Sigmoid colon (tissue), 7 donors: Measurements from ENCODE around the gene FAM228A. TPM values are rescaled to one million over a fixed set of nuclear protein-coding genes. Genes with fewer than 3 reads are reported as not detected.
"Not testable (repeated sequence)": the region's sequence is repeated elsewhere in the genome, so short reads cannot be mapped to it uniquely, and the experiment has no call there.

ENCODE experiments used
- DNase-seq: peaks from one replicate; pipeline ENCODE4 v3.0.0-alpha.2; 2019
- H3K27ac ChIP-seq, 4 donors: fragments of 200-600 bp; sonication (generic); one replicate each; pipeline ENCODE4 v1.5.1; 2016 to 2019; ENCODE audit warnings: mild to moderate bottlenecking in 1 of 4
- H3K27me3 ChIP-seq, 3 donors: fragments of 200-600 bp; sonication (generic); one replicate each; pipeline ENCODE4 v1.5.1; 2019; ENCODE audit warnings: mild to moderate bottlenecking in 1 of 3
- H3K36me3 ChIP-seq, 4 donors: fragments of 200-600 bp; sonication (generic); one replicate each; pipeline ENCODE4 v1.5.1; 2016 to 2019
- H3K4me1 ChIP-seq, 4 donors: fragments of 200-600 bp; sonication (generic); one replicate each; pipeline ENCODE4 v1.5.1; 2017 to 2019
- H3K4me3 ChIP-seq, 4 donors: fragments of 200-600 bp; sonication (generic); one replicate each; pipeline ENCODE4 v1.5.1; 2017 to 2019; ENCODE audit warnings: mild to moderate bottlenecking in 2 of 4, moderate library complexity in 1 of 4
- H3K9me3 ChIP-seq, 4 donors: fragments of 200-600 bp in 3 of 4; sonication (generic) in 3 of 4; one replicate each; pipeline versions ENCODE4 v1.5.1 to v1.6.1; 2013 to 2019
- EP300 ChIP-seq, 4 donors: sonication (generic); formaldehyde crosslinking; IDR thresholded peaks; one replicate each; pipeline ENCODE4 v1.6.1; 2017; ENCODE audit warnings: antibody characterized with exemption in 4 of 4
- POLR2A ChIP-seq, 2 donors: fragments of 450-650 bp; IDR thresholded peaks; one replicate each; pipeline ENCODE4 v1.6.1; 2016; ENCODE audit warnings: antibody characterized with exemption in 2 of 2, mild to moderate bottlenecking in 2 of 2, moderate library complexity in 2 of 2
- POLR2AphosphoS5 ChIP-seq, 4 donors: sonication (generic); formaldehyde crosslinking; IDR thresholded peaks; one replicate each; pipeline ENCODE4 v1.6.1; 2017; ENCODE audit warnings: antibody characterized with exemption in 4 of 4
- WGBS, 2 donors: extraction: QIAGEN DNeasy Blood & Tissue Kit; methylation state at CpG; one replicate each; pipeline ENCODE4 v1.1.7; 2013; 5-methylcytosine and 5-hydroxymethylcytosine counted together
- intact Hi-C: fragments of 100-400 bp; cut with DNase I; formaldehyde crosslinking; loops from one replicate; pipeline ENCODE4 v1.15.1; 2023
- polyA plus RNA-seq, 3 donors: library from polyadenylated mRNA; stranded (reverse); fragments of 200-250 nt; gene quantifications; one replicate each; pipeline ENCODE4 v1.2.3, GENCODE V29; 2013
- total RNA-seq, 4 donors: library from RNA; depleted of rRNA; stranded (reverse); fragments of >200 nt; gene quantifications; one replicate each; pipeline ENCODE4 v1.1.0, GENCODE V29; 2016
- TF ChIP-seq, protein P1 (sequence below), 4 experiments: fragments of 450-650 bp in 3 of 4; fragments of 200-600 bp in 1 of 4; IDR thresholded peaks; one replicate each; pipeline ENCODE4 v1.5.1; 2016 to 2019; ENCODE audit warnings: antibody characterized with exemption in 4 of 4, mild to moderate bottlenecking in 3 of 4, moderate library complexity in 2 of 4
- donor health status: healthy with polysubstance abuse.
- donor health status: Bipolar disorder and iron deficiency.
- donor health status: healthy.

The FAM228A gene
- total RNA-seq (1 to 10 TPM; 1.5 to 3.6 (median 2.0) TPM), polyA plus RNA-seq (under 1 TPM in 1 of 3 donors, not detected in 2; 0.23 TPM)

DNA sequence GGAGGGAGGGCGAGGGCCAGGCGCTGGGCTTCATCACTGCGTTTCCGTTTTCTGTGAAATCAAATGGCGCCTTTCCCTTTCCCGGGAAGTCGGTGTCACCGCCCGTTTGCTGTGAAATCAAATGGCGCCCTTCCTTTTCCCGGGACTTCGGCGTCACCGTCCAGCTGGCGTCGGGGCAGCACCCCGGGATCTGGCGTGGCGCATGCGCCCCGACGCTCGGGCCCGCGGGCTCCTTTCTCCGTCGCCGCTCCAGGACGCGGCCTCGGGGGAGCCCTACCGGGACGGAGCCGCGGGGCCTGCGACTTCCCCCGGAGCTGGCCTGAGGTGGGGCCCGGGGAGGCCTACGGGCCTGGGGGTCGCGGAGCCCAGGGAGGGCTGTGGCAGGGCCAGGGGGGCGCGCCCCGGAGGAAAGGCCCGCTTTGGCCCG, at the start of gene FAM228A:
Gene FAM228A (plus strand): TSS at position 203 of the 427 bp plus-strand sequence. CDS start 428 bp downstream, outside the sequence.
- H3K4me1 ChIP-seq, result no peaks in the 10 kb centered on the region
- H3K4me3 ChIP-seq, result peak within 1 kb of the TSS in 2 of 4 donors; percentile 17
- no peaks in the 10 kb centered on the region for H3K36me3 ChIP-seq
- no peak within 1 kb of the TSS for H3K27ac ChIP-seq
- intact Hi-C loops, result no loop called here
- DNase-seq, result no peak
- 41 to 70% methylated on average over 46 of the region's 46 CpGs for WGBS, 2 donors
- H3K9me3 ChIP-seq, result no peaks in the 10 kb centered on the region
- TF ChIP-seq POLR2A (IDR thresholded peaks at IDR 0.05) (no peak), POLR2AphosphoS5 (IDR thresholded peaks at IDR 0.05) (no peak), EP300 (IDR thresholded peaks at IDR 0.05) (no peak)
- TF ChIP-seq, protein P1, sequence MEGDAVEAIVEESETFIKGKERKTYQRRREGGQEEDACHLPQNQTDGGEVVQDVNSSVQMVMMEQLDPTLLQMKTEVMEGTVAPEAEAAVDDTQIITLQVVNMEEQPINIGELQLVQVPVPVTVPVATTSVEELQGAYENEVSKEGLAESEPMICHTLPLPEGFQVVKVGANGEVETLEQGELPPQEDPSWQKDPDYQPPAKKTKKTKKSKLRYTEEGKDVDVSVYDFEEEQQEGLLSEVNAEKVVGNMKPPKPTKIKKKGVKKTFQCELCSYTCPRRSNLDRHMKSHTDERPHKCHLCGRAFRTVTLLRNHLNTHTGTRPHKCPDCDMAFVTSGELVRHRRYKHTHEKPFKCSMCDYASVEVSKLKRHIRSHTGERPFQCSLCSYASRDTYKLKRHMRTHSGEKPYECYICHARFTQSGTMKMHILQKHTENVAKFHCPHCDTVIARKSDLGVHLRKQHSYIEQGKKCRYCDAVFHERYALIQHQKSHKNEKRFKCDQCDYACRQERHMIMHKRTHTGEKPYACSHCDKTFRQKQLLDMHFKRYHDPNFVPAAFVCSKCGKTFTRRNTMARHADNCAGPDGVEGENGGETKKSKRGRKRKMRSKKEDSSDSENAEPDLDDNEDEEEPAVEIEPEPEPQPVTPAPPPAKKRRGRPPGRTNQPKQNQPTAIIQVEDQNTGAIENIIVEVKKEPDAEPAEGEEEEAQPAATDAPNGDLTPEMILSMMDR (IDR thresholded peaks at IDR 0.05), result no peak
- peaks cover 0 to 26% (median 3%) of the 10 kb centered on the region in 3 donors for H3K27me3 ChIP-seq

DNA sequence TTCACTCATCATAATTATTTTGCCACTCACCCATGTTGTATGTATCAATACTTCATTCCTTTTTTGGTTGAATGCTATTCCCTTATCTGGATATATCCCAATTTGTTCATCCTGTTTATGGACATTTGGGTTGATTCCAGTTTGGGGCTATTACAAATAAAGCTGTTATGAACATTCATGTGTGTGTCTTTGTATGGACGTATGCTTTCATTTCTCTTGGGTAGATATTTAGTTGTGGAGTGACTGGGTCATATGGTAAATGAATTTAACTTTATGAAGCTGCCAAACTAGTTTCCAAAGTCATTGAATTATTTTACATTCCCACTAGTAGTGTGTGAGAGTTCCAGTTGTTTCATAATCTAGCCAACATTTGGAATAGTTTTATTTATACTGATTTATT, 48.9 kb upstream of the FAM228A start:
- H3K4me1 ChIP-seq, result peaks cover 0 to 31% (median 15%) of the 10 kb centered on the region in 4 donors
- H3K9me3 ChIP-seq, result no peaks in the 10 kb centered on the region
- no peaks in the 10 kb centered on the region for H3K27me3 ChIP-seq
- no peak for DNase-seq
- intact Hi-C loops, result loop anchor here (10.0 kb wide), 2 partner anchors 259 to 669 kb away; partner anchors contain the start of genes CENPO and PTRHD1
- no peak overlapping the region for H3K4me3 ChIP-seq
- no peak for TF ChIP-seq POLR2AphosphoS5 (IDR thresholded peaks at IDR 0.05)
- TF ChIP-seq, protein P1 (IDR thresholded peaks at IDR 0.05), result no peak
- no peak for TF ChIP-seq EP300 (IDR thresholded peaks at IDR 0.05)
- TF ChIP-seq POLR2A (IDR thresholded peaks at IDR 0.05), result no peak
- 21 to 41% methylated on average over 1 of the region's 1 CpG for WGBS, 2 donors
- no peaks in the 10 kb centered on the region for H3K36me3 ChIP-seq
- no peak overlapping the region for H3K27ac ChIP-seq

DNA sequence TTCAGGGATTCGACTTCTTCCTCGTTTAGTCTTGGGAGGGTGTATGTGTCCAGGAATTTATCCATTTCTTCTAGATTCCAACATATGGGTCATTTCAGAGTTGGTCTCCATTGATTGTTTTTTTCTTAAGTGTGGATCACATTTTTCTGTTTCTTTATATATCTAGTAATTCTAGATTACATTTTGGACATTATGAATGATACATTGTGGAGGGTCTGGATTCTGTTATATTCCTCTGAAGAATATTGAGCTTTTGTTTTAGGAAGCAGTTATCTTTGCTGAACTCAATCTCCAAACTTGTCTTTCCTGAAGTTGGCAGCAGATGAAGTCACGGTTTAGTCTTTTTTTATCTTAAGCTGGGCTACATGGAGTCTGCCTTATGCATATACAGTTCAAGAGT, 42.3 kb upstream of the FAM228A start:
- WGBS, 2 donors, result 97 to 98% methylated on average over 3 of the region's 3 CpGs
- DNase-seq, result no peak
- no peaks in the 10 kb centered on the region for H3K27me3 ChIP-seq
- no peaks in the 10 kb centered on the region for H3K9me3 ChIP-seq
- no peak for TF ChIP-seq EP300 (IDR thresholded peaks at IDR 0.05)
- no peak for TF ChIP-seq POLR2AphosphoS5 (IDR thresholded peaks at IDR 0.05)
- TF ChIP-seq POLR2A (IDR thresholded peaks at IDR 0.05), result no peak
- TF ChIP-seq, protein P1 (IDR thresholded peaks at IDR 0.05), result no peak
- H3K36me3 ChIP-seq, result no peaks in the 10 kb centered on the region
- no peaks in the 10 kb centered on the region for H3K4me1 ChIP-seq
- no peak overlapping the region for H3K4me3 ChIP-seq
- intact Hi-C loops, result no loop called here
- no peak overlapping the region for H3K27ac ChIP-seq

DNA sequence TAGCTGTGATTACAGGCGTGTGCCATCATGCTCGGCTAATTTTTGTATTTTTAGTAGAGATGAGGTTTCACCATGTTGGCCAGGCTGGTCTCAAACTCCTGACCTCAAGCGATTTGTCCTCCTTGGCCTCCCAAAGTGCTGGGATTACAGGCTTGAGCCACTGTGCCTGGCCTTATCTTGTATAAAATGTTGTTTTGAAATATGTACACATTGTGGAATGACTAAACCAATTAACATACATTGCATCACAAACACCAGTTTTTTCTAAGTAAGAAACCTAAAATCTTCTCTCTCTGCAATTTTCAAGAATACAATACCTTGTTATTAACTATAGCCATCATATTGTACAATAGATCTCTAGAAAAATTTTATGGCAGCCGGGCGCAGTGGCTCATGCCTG, 34.5 kb upstream of the FAM228A start:
- H3K4me1 ChIP-seq, intact Hi-C loops, DNase-seq, H3K27me3 ChIP-seq, H3K4me3 ChIP-seq, H3K27ac ChIP-seq, H3K9me3 ChIP-seq, H3K36me3 ChIP-seq: not testable (repeated sequence)
- 93 to 94% methylated on average over 5 of the region's 5 CpGs for WGBS, 2 donors

DNA sequence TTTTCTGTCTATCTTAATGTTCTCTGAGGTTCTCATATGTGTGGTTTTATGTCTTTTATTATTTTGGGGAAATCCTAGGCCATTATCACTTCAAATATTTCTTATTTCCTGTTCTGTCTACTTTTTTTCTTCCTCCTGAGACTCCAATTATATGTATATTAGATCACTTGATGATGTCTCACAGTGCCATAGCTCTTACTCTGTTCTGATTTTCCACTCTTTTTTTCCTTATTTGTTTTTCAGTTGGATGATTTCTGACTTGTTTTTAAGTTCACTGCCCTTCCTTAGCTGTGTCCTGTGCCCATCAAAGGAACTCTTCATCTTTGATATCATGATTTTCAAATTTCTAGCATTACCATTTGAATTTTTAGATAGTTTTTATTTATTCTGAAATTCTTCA, 27.5 kb upstream of the FAM228A start:
- H3K27me3 ChIP-seq, result no peaks in the 10 kb centered on the region
- H3K27ac ChIP-seq, result no peak overlapping the region
- TF ChIP-seq POLR2AphosphoS5 (IDR thresholded peaks at IDR 0.05), result no peak
- no peak overlapping the region for H3K4me3 ChIP-seq
- H3K9me3 ChIP-seq, result peaks cover 0 to 7% (median 4%) of the 10 kb centered on the region in 4 donors
- intact Hi-C loops, result no loop called here
- no peak for DNase-seq
- no peaks in the 10 kb centered on the region for H3K4me1 ChIP-seq
- peaks cover 0 to 37% (median 6%) of the 10 kb centered on the region in 4 donors for H3K36me3 ChIP-seq
